ENCODE results near the gene INSC.
A peak's percentile ranks its signal among the peaks of the same experiment; 100 is the strongest.

INSC gene

DNA sequence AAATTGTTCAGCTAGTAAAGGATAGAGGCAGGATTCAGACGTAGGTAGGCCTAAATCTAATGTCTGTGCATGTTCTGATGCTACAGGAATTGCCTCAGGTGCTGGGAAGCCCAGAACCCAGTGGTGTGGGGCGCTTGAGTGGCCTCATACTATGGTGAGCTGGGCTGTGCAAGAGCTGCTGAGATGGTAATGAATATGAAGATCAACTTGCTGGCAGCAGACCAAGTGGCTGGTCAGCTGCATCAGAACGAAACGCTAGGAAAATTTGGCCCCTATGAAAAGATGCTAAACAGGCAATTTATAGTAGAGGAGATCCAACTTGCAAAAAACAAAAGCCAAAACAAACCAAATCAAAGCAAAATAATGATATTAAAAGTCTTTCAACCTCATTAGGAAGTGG, 102.7 kb downstream of the INSC start:
- DNase-seq (ENCODE audit: low spot score) = no peak

DNA sequence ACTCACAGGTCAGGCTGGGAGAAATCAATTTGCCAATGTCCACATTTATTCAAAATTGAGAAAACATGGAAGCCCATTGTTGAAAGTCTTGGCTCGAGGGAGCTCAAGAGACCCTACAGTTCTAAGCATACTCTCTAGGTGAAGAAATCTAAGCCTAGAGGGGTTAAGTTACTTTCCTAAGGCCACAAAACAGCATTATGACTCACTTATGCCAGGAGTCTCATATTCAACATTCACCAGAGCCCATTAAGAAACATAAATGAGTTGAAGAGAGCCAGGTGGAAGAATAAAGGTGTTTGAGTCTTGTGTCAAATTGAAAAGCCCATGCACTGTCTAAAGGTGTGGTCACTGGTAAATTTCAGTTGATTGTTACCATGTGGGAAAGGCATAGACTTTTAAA, 108.1 kb downstream of the INSC start:
- DNase-seq (ENCODE audit: low spot score) = no peak

DNA sequence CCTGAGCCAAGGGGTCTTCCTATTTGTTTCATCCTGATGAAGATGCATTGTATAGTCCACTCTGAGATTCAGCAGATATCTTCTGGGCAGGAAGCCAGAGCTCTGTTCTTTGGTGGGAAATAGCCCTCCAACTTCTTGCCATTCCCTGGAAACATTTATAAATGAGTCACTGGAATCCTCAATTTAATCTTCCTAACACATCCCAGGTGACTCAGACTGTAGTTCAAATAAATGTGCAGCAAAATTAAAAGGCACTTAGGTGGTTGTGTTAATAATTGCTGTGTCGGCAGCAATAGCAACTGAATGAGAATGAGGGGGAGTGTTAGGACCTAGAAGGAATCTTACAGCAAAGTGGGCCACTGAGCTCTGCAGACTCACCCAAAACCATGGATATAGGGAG, 108.6 kb downstream of the INSC start:
- no peak for DNase-seq (ENCODE audit: low spot score)

DNA sequence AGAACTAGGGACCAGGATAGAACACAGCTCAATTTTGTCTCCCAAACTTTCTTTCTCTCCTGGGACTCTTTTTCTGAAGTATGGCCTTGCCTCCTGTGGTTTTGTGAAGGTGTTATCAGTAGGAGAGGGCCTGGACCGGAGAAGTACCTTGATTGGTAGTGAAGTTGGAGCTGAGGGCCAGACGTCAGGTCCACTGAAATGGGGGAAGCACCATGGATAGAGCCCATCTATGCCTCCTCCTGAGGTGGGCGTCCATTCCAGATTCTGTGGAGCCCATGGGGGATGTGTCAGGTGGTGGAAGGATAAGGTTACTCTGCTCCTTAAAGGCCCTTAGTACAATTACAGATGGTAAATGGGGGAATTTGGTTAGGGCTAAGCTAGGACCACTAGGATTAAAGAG, 109.7 kb downstream of the INSC start:
- DNase-seq (ENCODE audit: low spot score) = no peak

DNA sequence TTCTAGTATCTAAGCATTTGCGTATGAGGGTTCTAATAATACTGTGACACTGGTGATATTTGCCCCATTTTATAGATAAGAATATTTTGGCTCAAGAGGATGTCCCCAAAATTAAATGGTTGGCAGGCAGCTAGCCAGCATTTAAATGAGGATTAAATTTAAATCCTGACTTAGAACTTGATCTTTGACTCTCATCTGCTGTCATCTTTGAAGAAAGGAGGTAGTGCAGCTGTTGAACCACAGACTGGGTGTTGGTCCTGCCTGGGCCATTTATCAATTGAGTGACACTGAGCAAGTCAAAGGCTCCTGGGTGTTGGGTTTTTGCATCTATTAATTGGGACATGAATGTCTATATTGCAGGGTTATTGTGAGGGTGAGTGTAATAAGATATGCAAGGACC, 112.3 kb downstream of the INSC start:
- DNase-seq (ENCODE audit: low spot score) = no peak

DNA sequence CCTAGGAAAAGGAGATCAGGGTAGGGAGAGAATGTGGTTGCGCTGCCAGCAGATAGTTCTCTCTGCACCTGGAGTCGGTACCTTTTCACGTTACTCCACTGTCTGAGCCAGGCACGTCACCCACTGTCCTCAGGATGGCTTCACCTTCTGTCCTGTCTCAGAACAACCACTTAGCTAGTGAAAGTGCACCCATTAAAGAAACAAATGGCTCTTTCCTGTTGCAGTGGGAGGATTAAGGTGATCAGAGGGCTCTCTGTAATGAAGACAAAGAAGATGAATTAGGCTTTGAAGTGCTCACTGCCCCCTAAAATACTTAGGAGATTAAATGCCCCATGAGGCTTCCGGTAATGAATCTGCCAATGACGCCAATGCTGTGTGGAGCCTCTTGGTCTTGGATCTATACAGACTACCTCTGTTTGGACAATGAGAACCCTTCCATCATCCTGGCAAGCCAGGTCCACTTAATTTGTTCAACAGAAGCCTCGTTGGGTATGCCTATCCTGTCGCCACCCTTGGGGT, 113.7 kb downstream of the INSC start:
- DNase-seq (ENCODE audit: low spot score) = no peak

DNA sequence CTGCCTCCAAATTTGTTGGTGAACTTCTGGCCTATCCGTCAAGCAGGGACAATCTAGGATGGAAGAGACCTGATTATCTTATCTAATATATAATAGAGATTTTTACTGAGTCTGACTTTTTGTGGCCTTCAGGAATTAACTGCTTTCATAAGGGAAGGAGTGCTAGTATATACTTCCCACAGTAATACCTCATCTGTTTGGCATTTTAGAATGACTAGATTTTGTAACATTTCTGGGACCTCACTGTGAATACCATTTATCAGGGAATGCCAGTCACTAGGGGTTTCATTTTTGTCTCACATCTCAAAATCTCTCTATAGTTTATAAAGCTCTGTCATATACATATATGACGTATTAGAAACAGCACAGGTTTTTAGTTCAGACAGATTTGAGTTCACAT, 114.3 kb downstream of the INSC start:
- DNase-seq (ENCODE audit: low spot score) = no peak

DNA sequence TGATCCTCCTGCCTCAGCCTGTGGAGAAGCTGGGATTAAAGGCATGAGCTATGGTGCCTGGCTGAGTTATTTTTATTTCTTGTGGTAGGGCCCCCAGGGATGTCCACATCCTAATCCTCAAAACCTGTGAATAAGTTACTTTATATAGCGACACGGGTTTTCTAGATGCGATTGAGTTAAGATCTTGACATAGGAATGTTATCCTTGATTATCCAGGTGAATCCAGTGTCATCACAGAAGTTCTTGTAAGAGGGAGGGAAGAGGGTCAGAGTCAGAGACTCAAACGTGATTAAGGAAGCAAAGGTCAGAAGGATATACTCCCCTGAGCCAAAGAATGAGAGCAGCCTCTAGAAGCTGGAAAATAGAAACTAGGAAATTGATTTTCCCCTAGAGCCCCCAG, 117.8 kb downstream of the INSC start:
- DNase-seq (ENCODE audit: low spot score) = no peak

DNA sequence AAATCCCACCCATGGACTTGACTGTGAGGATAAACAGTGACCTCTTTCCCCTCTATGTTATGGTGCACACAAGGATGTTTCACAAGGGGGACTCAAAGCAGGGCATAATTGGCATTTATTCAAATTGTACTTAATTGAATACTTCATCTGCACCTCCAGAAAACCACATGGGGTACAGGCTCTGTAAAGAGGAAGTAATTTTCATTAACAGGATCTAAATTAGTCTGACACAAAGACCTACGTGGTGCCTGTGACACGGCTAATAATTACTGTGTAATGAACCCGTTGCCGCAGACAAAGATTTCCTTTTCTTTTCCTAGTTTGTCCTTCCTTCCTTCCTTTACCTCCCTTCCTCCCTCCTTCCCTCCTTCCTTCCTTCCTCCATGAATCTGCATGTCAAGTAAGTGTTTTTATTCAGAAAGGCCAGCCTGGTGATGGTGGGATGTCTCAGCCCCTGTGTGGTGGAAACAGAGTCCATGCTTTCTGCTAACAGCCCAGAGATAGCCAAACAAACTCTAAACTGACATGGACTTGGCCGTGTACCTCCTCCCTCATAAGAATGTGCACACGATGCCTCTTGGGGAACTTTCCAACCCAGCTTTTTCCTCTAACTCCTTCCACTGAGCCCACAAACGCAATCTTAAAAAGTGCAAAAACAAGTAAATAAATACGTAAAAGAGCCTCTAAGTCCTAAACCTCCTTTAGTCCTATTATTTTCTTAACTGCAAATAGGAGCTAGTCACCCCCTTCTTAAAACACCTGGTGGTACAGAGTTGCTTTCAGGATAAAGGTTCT, 118.8 kb downstream of the INSC start:
- no peak for DNase-seq (ENCODE audit: low spot score)

DNA sequence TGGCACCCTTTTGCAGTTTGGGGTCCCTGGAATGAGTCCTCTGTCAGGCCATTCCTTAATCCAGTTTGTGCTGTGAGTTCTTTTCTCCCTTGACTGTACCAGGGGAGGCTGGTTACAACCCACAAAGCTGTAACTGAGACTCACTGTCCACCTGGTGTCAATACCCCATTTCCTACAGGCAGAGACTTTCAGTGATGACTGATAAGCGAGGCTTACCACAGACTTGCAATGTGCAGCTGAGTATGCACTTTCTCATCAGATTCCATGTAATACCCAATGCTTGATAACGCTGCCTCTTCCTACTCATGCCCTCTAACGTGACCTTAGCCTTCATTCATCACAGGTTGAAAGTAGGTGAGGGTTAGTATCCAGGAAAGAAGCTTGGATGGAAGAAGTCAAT, 120.1 kb downstream of the INSC start:
- no peak for DNase-seq (ENCODE audit: low spot score)

DNA sequence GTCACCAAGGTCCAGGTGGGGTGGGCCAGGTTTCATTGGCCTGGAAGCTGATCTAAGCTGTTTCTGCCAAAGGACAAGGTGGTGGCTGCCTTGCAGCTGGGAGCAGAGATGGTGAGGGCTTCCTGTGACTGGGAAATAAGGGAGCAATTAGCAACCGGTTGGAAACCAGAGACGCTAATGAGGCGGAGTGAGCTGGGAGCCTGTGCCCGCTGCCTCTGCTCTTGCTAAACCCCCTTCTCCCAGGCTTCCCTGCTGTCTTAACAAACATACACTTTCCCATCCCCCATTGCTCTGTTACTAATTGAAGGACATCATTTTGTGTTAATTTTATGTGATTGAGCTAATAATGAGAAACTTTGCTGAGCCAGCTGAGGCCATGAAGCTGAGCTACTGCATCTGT, 121.8 kb downstream of the INSC start:
- DNase-seq (ENCODE audit: low spot score) = no peak

DNA sequence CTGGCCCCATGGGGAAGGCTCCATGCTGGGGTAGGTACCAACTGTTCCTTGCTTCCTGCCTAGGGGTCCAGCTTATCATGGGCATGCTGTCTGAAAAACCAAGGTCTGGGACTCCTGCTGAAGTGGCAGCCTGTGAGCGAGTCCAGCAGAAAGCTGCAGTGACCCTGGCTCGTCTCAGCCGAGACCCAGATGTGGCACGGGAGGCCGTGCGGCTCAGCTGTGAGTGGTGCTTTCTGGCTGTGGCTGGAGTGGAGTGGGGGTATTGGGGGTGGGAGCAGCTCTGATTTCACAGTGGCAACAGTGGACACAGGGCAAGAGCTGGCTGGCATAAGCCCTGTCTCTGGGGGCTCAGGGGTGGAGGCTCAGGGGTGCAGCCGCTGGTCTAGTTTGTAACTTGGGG, 124.1 kb downstream of the INSC start:
- no peak for DNase-seq (ENCODE audit: low spot score)

DNA sequence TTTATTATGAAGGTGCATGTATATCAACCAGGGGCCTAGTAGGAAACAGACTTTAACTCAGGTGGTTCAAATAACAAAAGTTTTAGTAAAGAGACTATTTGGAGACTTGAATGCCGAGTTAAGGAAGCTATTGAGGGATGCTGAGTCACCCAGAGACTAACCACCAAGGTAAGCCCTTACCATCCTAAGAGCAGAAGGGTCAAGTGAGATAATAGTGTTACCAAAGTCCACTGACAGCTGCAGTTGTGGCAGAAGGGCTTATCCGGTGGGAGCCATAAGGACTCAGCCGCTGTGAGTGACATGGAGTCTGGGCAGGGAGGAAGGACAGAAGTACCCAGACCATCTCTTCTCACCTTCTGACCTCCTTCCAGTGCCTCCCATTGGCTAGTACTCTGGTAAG, 134.0 kb downstream of the INSC start:
- no peak for DNase-seq (ENCODE audit: low spot score)

DNA sequence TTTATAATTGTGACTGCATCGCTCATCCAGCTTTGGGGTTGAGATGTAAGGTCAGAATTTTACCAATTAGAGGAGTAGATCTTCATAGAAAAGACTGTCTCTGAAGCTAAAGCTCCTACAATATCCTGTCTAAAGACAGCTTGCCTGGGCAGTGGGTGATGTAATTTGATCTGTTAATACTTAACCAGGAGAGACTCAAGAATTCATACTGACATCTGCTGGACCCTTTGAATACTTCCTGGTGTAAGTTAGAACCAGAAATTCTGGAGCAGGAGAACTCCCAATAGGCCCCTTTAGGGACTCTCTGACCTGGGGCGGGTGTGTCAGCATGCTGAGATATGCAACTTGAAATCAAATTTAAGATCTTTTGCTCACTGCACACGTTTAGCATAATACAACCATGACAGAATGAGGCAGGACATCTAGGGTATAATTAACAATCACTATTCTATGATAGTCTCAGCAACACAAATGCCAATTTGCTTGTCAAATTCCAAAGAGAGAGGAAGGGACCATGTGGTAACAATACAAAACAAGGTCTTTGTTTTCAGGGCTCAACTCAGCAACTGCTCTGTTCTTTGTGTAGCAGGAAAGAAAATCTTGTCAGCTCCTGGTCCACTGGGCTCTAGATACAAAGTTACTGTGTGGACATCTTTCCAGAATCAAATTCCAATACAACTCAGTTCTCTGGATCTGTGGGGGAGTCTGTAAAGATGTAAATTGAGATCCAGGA, 143.9 kb downstream of the INSC start:
- peak; percentile 36 for DNase-seq (ENCODE audit: low spot score)

DNA sequence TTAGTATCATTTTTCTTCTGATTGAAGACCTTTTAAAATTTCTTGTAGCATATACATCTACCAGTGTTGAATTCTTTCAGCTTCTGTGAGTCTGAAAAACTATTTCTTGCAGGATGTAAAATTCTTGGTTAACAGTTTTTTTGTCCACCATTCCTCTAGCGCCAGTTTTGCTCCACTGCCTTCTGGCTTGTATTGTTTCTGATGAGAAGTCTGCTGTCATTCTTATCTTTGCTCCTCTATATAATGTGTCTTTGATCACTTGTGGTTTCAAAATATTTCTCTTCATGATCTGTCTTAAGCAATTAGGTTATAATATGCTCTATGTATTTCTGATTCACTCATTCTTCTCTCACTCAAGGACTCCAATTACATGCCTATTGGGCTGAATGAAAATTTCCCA, 152.3 kb downstream of the INSC start:
- DNase-seq (ENCODE audit: low spot score) = no peak

DNA sequence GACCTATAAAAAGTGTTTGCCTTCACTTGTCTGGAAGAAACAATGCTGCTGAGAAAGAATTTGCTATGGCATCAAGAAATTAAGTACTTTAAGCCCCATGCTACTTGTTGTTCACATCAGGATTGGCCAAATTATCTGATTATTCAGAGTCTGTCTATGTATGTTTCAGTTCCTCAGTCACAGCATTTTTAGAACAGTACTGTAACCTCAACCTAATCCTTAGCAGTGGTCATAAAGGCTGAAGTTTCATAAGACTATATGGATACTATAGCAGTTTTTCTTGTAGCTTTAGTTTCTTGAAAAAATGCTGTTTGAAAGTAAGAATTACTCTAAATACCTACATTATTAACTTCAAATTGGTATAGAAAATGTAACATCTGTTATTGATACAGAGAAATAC, 153.9 kb downstream of the INSC start:
- DNase-seq (ENCODE audit: low spot score) = no peak

DNA sequence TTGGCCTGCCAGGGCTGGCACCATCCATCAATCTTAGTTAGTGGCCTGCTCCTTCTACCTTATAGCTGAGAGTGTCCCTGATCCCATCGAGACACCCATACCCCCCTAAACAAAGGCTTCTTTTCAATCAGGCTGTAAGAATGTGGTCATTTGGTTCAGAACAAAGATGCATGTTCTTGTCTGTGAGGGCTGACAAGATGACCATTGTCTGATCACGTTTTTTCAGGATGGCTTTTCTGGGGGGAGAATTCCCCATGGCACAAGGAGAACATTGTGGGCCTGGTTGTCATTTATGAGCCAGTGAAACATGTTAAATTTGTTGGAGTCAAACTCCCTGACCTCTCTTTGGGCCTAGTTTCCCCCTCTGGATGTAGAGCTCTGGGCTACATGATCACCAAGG, 160.4 kb downstream of the INSC start:
- peak; percentile 54 for DNase-seq (ENCODE audit: low spot score)

DNA sequence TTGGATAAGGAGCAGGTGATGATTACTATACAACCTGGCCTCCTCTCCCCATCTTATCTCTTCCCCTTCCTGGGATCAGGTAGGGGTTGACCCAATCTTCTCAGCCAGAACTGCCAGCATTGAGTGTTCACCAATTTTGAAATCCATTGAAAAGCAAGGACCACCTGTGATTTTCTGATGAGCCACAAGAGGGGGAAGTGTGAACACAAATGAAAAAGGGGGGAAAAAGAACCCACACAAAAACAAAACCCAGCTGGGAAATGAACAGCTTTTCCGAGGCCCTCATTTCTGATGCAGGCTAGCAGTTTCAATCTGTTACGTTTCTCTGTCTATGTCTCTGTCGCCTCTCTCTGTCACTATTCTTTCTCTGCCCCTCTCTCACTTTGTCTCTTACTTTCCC, 161.9 kb downstream of the INSC start:
- peak; percentile 19 for DNase-seq (ENCODE audit: low spot score)

DNA sequence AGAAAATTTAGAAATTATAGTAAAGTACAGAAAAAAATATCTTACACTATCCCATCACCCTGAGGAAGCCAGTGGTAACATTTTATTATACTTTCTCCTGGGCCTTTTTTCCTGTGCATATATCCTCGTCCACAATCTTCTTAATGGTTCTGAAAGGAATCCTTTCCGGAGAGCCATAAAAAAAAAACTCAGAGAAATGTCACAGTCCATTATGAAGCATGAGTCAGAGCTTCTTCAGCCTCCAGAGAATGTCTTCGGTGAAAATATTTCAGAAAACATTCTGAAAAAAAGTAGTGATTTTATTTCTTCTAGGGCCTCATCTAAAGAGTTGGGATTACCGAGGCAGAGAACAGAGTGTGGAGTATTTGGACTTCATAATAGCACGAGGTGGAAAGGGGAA, 163.4 kb downstream of the INSC start:
- no peak for DNase-seq (ENCODE audit: low spot score)

DNA sequence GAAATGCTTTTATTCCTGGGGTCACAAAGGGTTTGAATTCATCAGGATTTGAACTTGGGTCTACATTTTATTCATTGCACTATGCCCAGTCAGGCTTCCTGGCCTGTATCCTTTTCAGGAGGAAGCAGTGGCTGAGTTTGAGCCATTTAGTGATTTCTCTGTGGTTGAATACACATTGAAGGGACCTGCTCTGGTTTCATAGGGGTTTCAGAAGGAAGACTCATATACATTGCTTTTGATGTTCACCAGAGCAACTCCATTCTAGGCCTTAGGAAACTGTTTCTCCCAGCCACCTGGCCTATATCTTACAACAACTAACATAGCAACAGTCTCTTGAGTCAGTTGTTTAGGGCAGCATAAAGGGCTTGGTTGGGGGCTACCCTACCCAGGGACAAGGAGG, 165.7 kb downstream of the INSC start:
- DNase-seq (ENCODE audit: low spot score) = no peak

DNA sequence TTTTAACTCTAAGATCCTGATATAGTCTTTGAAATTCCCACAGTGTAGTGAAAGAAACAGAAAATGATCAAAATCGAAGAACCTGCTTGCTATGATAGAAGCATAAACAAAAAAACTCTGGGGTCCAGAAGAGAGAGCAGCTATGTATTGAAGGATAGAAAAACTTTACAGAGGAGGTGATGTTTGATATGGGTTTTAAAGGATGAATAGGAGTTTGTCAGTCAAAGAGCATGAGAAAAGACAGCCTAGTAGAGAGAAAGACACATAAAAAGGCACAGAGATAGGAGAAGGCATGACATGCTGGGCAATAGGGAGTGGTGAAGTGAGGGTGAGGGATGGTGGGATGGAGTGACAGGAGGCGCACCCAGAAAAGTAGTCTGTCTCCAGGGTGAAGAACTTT, 168.0 kb downstream of the INSC start:
- no peak for DNase-seq (ENCODE audit: low spot score)

DNA sequence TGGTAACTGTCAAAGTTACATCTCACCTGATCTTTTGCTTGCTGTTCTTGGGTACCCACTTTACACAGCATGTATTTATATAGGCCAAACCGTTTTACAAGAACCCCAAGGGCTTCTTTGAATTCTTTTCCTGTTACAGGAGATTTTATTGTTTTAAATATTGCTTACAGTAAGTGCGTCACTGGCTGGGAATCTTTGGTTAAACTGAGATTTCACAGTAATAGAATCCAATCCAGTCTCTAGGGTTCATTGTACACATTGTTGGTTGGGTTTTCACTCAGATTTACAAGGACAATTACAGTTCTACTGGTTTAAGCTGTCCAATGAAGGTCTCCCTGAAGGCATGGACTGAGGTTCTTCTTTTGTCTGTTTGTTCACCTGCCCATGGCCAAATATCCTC, 171.7 kb downstream of the INSC start:
- no peak for DNase-seq (ENCODE audit: low spot score)

DNA sequence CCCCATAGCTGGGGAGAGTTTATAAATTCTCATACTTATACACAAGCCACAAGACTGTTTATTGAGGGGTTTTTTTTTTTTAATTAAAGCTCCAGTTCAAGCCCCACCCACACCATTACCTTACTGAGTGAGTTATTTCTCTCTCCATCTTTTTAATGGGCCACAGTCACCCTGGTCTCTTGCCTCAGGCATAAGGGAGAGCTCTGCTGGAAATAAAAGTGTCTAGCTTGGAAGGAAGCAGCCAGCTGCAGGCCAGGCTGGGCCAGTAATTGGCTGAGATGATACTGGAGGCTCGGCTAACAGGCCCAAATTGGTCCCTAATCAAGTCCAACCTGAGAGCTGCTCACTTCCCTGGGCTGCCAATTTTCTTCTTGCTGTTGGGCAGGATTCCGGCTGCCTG, 174.1 kb downstream of the INSC start:
- DNase-seq (ENCODE audit: low spot score) = no peak

DNA sequence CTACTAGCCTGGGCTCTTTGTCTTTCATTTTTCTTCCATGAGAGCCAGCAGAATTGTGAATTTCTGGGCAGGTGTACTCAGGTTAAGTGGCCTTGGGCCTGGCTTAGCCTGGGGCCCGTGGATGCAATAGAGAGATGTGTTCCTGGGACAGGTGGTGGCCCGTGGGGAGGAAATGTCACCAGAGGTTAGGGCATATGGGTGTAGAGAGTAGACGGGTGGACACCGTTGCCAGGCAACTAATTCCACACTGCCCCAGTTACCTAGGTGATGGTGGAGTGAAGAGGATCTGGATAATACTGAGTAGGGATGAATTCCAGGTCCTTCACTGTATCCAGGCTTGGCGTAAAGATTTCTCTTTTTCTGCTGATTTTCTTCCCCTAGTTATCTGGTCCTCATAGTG, 175.0 kb downstream of the INSC start:
- no peak for DNase-seq (ENCODE audit: low spot score)

Data from Ammon's horn (tissue), 1 donor.